GM21825 (cell line): ENCODE data around the gene CRACDL.
"Not testable (repeated sequence)": the region's sequence is repeated elsewhere in the genome, so short reads cannot be mapped to it uniquely, and the experiment has no call there.

ENCODE experiments used
- ATAC-seq: cut with Tn5 transposase; IDR thresholded peaks from one replicate; pipeline ENCODE4 v1.9.1; 2021; ENCODE audit warnings: mild to moderate bottlenecking, moderate library complexity; ENCODE audit not compliant: unreplicated experiment

The CRACDL gene

DNA sequence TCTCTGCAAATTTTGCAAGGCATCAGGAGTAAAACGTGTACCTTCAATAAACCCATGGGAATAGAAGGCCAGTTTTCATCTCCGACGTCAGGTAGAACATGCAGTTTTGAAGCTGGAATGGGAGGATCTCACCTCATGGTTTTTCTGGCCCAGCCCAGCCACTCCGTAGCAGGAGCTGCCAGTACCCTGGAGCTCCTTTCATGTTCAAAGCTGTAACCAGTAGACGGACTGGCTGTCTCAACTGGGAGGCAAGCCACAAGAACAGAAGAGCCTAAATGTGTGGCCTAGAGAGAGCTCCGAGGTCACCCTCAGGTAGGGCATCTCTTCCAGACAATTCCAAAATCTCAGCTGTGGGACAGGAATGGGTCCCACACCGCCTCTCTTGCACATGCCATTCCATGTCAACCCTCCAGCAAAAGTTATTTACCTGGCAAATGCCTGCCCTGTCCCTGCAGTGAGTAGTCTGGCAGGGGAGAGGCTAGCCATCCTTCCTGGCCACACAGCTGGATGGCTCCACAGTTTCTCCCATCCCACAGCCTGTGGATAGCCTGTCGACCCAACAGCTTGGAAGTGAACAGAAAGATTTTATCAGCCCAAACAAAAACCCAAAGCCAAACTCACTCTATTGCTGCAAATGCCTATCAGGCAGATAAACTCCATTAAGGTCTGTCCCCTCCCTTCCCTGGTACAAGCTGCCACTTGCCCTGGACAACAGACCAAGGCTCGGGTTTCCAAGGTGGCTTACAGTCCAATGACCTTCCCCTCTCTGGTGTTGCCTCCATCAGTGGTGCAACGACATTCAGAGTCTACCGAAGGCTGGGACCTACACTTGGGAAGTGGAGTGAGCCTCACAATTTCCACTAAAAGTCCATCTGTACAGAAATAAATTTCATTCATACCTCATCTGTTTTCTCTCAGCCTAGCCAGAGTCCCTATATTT is 27.8 kb downstream of the CRACDL start:
- no peak for ATAC-seq

GRCh38 chr2:98907385-98907784 is 28.6 kb downstream of the CRACDL start:
- no peak for ATAC-seq

DNA sequence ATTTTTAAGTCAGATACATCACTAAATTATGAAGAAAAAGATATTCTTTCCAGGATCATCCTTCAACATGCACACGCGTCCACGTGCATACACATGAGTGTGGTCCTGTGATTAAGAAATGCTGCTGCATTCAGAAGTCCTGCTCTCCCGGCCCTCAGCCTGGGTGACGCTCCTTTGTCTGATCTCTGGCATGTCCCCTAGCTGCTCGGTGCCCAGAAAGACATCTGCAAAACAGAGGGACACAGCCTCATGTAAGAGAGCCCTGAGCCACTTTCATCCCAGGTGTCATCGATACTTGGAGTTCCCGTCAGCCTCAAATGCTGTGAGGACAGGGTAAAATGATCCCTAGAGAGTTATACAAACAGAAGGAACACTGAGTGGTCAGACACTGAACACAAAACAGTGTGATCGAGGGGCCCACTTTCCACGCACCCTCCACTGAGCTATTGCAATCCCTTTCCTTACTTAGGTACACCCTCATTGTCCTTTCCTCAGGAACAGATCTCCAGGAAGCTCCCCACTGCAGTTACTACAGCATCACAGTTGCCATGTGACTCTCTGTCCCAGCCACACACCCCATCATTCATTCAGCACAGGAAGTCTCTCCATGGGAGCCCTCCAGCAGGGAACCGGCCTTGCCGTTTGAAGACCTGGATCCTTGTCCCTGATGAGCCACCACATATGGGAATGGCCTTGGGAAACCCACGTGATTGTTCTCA is 32.1 kb downstream of the CRACDL start:
- no peak for ATAC-seq

GRCh38 chr2:98903064-98903355 is 33.0 kb downstream of the CRACDL start:
- no peak for ATAC-seq

GRCh38 chr2:98902209-98903063 is 33.6 kb downstream of the CRACDL start:
- no peak for ATAC-seq

GRCh38 chr2:98901702-98902101 is 34.3 kb downstream of the CRACDL start:
- ATAC-seq: no peak

DNA sequence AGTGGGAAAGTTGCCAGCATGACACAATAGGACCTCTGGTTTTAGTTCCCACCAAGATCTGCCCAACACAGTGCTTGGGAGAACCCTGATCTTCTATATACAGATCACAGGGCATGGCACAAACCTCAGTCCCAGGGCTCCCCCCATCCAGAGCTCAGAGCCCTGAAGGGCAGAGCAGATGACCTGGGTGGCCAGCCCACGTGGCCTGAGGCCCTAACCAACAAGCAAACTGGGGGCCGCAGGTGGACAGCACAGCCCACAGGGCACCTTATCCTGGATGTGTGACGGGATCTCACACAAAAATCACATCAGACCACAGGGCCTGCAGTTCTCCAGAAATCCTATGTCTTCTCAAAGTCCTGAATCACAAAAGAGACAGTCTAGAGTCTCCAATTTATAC is 34.7 kb downstream of the CRACDL start:
- ATAC-seq: no peak

- ATAC-seq: no peak
These were observed 35.3 kb downstream of the CRACDL start for GRCh38 chr2:98900721-98901120.

- ATAC-seq: not testable (repeated sequence)
These were observed 36.3 kb downstream of the CRACDL start for GRCh38 chr2:98899703-98900078.

DNA sequence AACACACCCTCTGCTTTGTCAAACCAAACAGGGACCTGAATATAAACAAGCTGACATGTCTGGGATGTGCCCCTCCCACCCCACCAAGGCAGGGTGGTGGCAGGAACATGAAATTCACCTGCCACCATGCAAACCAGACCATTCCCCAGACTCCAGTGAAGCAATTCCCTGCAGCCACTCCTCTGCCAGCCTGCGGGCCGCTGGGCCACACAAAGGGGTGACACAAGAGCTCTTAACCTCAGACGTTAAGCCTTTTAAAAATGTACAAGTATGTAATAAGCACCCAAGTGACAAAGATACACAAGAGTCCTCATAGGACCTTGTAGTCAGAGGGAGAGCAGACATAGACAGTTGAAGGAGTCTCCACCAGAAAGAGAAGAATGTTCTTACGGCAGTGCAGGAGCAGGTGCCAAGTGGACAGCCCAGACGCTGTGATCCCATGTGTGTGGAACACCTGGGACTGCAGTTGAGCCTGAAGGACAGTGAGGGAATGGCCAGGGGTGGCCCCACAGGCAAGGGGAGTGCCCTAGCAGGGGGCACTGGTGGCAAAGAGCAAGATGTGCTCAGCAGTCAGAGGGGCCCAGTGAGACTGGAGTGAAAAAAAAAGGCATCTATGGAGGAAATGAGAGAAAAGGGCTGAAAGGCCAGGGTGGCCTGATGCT is 36.9 kb downstream of the CRACDL start:
- ATAC-seq: no peak

- no peak for ATAC-seq
These were observed 37.6 kb downstream of the CRACDL start for GRCh38 chr2:98898423-98898841.

GRCh38 chr2:98897746-98898145 is 38.3 kb downstream of the CRACDL start:
- no peak for ATAC-seq

- no peak for ATAC-seq
These were observed 39.1 kb downstream of the CRACDL start for GRCh38 chr2:98896944-98897343.

DNA sequence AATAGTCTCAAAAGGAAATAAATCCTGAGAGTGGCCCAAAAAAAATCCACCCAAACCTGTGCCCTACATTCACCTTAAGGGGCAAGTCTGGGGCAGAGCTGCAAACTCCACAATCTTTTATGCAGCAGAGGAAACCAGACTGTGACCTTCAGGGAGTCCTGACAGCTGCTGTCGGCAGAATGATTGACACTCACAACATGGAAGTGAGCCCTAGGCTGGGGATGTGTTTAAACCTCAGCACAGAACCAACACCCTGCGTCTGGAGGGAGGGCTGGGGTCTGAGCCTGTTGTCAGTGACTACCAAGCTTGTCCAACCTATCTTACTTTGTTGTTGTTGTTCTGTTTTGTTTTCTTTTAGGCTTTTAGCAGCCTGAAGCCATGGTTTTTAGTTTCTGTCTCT is 39.6 kb downstream of the CRACDL start:
- ATAC-seq: no peak

DNA sequence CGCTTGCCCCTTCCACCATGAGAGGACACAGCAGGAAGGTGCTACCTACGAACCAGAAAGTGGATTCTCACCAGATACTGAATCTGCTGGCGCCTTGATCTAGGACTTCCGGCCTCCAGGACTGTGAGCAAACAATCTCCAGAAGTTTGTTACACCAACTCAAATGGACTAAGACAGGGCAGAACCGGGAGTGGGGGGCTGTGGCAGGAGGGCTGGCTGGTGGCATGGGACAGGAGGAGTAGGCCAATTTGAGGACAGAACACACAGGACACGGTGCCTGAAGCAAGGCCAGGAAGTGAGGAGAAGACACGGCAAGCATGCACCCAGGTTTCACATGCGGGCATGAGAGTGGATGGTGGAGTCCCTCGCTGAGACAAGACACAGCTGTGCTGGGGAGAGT is 40.1 kb downstream of the CRACDL start:
- ATAC-seq: no peak

GRCh38 chr2:98895221-98895620 is 40.8 kb downstream of the CRACDL start:
- no peak for ATAC-seq

GRCh38 chr2:98894331-98895000 is 41.6 kb downstream of the CRACDL start:
- ATAC-seq: no peak

GRCh38 chr2:98893911-98894321 is 42.1 kb downstream of the CRACDL start:
- ATAC-seq: no peak

DNA sequence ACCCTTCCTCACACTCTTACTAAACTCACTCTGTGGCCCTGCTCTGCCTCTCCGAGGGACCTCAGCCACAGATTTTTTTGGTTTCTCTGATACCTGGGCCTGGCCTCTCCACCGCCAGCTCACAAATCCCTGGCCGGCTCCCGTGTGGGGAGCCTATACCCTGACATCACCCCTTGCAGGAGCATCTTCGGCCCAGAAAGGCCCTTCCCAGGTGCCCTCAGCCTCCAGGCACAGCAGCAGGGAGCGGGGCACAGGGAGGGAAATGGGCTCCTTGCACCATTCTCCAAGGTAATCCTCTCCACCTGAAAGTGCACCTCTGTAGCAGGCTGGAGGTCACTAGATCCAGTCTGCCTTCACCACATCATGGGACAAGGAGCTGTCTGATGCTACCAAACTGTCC is 43.2 kb downstream of the CRACDL start:
- ATAC-seq: no peak

DNA sequence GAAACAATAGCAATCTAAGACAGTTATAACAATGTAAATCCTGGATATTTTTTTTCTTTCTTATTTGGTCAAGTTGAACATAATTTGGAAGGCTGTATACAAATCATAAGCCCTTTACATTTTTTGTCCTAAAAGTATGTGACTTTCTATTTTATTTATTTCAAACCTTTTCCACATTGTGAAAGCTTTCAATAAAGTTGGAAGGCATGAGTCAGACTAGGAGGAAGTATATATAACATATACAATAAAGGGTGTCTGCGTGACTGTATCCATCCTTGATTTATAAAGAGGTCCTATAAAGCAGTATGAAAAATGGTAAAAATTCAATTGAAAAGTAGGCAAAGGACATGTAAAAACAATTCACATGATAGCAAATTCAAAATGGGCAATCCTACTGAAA is 44.4 kb downstream of the CRACDL start:
- ATAC-seq: no peak
